ENCODE results near the gene HTN3. TPM values are rescaled to one million over a fixed set of nuclear protein-coding genes. Genes with fewer than 3 reads are reported as not detected.

Gene HTN3
- polyA plus RNA-seq, 1 donor (not counting 4 experiments of a cell fraction or from before 2014, with no cell fraction given): not detected

- no peak overlapping the region for H3K27ac ChIP-seq (ENCODE audit: control insufficient read depth, insufficient read depth, low read length)
- H3K4me3 ChIP-seq (ENCODE audit: control insufficient read depth in 2 of 3, extremely low read depth in 1 of 3, insufficient read depth in 2 of 3, low read depth in 1 of 3, low read length in 3 of 3): no peak overlapping the region
- FAIRE-seq (no peak), DNase-seq (ENCODE audit: low read depth, low spot score) (no peak)
- H3K9me1 ChIP-seq (ENCODE audit: control insufficient read depth, extremely low read depth, insufficient read depth, low read length): no peaks in the 10 kb centered on the region
- no peaks in the 10 kb centered on the region for H4K20me1 ChIP-seq (ENCODE audit: control insufficient read depth, extremely low read depth, insufficient read depth, low read length)
- no peak overlapping the region for H2AFZ ChIP-seq (ENCODE audit: control insufficient read depth, low read length)
- no peaks in the 10 kb centered on the region for H3K27me3 ChIP-seq (ENCODE audit: control insufficient read depth, extremely low read depth, insufficient read depth, low read length)
- no peaks in the 10 kb centered on the region for H3K9me3 ChIP-seq (ENCODE audit: control insufficient read depth, low read depth, low read length)
- no peak overlapping the region for H3K4me2 ChIP-seq (ENCODE audit: control insufficient read depth, extremely low read depth, insufficient read depth, low read depth, low read length)
- H3K4me1 ChIP-seq (ENCODE audit: control insufficient read depth, extremely low read depth, insufficient read depth, low read length): no peaks in the 10 kb centered on the region
- no peak overlapping the region for H3K9ac ChIP-seq (ENCODE audit: control insufficient read depth, extremely low read depth, insufficient read depth, low read length)
- no peak for TF ChIP-seq CTCF (optimal IDR thresholded peaks at IDR 0.05 in 1 of 3, IDR thresholded peaks at IDR 0.05 in 1 of 3, conservative IDR thresholded peaks at IDR 0.05 in 1 of 3; ENCODE audit: extremely low read depth in 1 of 3, insufficient read depth in 2 of 3, low read length in 3 of 3)
- no peak for TF ChIP-seq EZH2 (IDR thresholded peaks at IDR 0.05; ENCODE audit: low read length)
- dilution Hi-C loops (cut with MboI; ENCODE audit: extremely low pct_ligation_motif_present, low sequenced_read_pairs): no loop called here
- H3K79me2 ChIP-seq (ENCODE audit: control insufficient read depth, insufficient read depth, low read length): no peaks in the 10 kb centered on the region
- H3K36me3 ChIP-seq (ENCODE audit: control insufficient read depth in 2 of 2, extremely low read depth in 1 of 2, insufficient read depth in 2 of 2, low read length in 2 of 2): no peaks in the 10 kb centered on the region
Measured at GRCh38 chr4:70062000-70062399, 33.7 kb downstream of the HTN3 start.

GRCh38 chr4:70080205-70080604, 51.9 kb downstream of the HTN3 start:
- Histone ChIP-seq H3K4me2 (ENCODE audit: control insufficient read depth, extremely low read depth, insufficient read depth, low read depth, low read length) (no peak overlapping the region), H3K27me3 (ENCODE audit: control insufficient read depth, extremely low read depth, insufficient read depth, low read length) (no peaks in the 10 kb centered on the region), H3K9ac (ENCODE audit: control insufficient read depth, extremely low read depth, insufficient read depth, low read length) (no peak overlapping the region), H3K79me2 (ENCODE audit: control insufficient read depth, insufficient read depth, low read length) (no peaks in the 10 kb centered on the region), H2AFZ (ENCODE audit: control insufficient read depth, low read length) (no peak overlapping the region), H3K4me3 (ENCODE audit: control insufficient read depth in 2 of 3, extremely low read depth in 1 of 3, insufficient read depth in 2 of 3, low read depth in 1 of 3, low read length in 3 of 3) (no peak overlapping the region), H3K27ac (ENCODE audit: control insufficient read depth, insufficient read depth, low read length) (no peak overlapping the region), H3K9me1 (ENCODE audit: control insufficient read depth, extremely low read depth, insufficient read depth, low read length) (no peaks in the 10 kb centered on the region), H3K9me3 (ENCODE audit: control insufficient read depth, low read depth, low read length) (no peaks in the 10 kb centered on the region), H3K36me3 (ENCODE audit: control insufficient read depth in 2 of 2, extremely low read depth in 1 of 2, insufficient read depth in 2 of 2, low read length in 2 of 2) (no peaks in the 10 kb centered on the region), H4K20me1 (ENCODE audit: control insufficient read depth, extremely low read depth, insufficient read depth, low read length) (no peaks in the 10 kb centered on the region), H3K4me1 (ENCODE audit: control insufficient read depth, extremely low read depth, insufficient read depth, low read length) (no peaks in the 10 kb centered on the region)
- no peak for FAIRE-seq
- dilution Hi-C loops (cut with MboI; ENCODE audit: extremely low pct_ligation_motif_present, low sequenced_read_pairs): no loop called here
- DNase-seq (ENCODE audit: low read depth, low spot score): no peak
- no peak for TF ChIP-seq EZH2 (IDR thresholded peaks at IDR 0.05; ENCODE audit: low read length)
- no peak for TF ChIP-seq CTCF (optimal IDR thresholded peaks at IDR 0.05 in 1 of 3, IDR thresholded peaks at IDR 0.05 in 1 of 3, conservative IDR thresholded peaks at IDR 0.05 in 1 of 3; ENCODE audit: extremely low read depth in 1 of 3, insufficient read depth in 2 of 3, low read length in 3 of 3)

Other genes starting within 250 kb of the HTN3 start
- 1.2 to 4.6 TPM (median 4.5 TPM) in 3 replicates for gene SULT1E1, start 168.3 kb upstream of the HTN3 start, polyA plus RNA-seq
- gene CSN1S1, start 97.4 kb upstream of the HTN3 start, polyA plus RNA-seq: not detected in 3 replicates
- gene CSN2, start 62.7 kb upstream of the HTN3 start, polyA plus RNA-seq: not detected in 3 replicates
- not detected in 3 replicates for gene STATH, start 32.5 kb upstream of the HTN3 start, polyA plus RNA-seq
- gene HTN1, start 22.0 kb downstream of the HTN3 start, polyA plus RNA-seq: not detected in 3 replicates
- gene PRR27, start 125.8 kb downstream of the HTN3 start, polyA plus RNA-seq: not detected in 3 replicates
- 0.15 TPM in 1 of 3 replicates, not detected in the others for gene ODAM, start 167.3 kb downstream of the HTN3 start, polyA plus RNA-seq
- not detected in 3 replicates for gene FDCSP, start 197.7 kb downstream of the HTN3 start, polyA plus RNA-seq
- gene CSN3, start 214.1 kb downstream of the HTN3 start, polyA plus RNA-seq: not detected in 3 replicates